Neuronal stem cell (in vitro differentiated cells): ENCODE results near the gene DUS3L.

Source experiments
- DNase-seq: peaks from one replicate; pipeline ENCODE4 v3.0.0-alpha.2; 2013; ENCODE audit warnings: low spot score
- H2AFZ ChIP-seq: one replicate; pipeline ENCODE4 v1.6.1; 2013; ENCODE audit warnings: mild to moderate bottlenecking, low read length, inconsistent platforms
- H2AK5ac ChIP-seq: 2 replicates; pipeline ENCODE4 v1.6.1; 2013; ENCODE audit warnings: low read depth, mild to moderate bottlenecking, inconsistent platforms, low read length, moderate library complexity, mixed read lengths
- H2BK120ac ChIP-seq: 2 replicates; pipeline ENCODE4 v1.6.1; 2013; ENCODE audit warnings: low read depth, mild to moderate bottlenecking, inconsistent platforms, low read length, moderate library complexity, mixed read lengths
- H2BK12ac ChIP-seq: one replicate; pipeline ENCODE4 v1.6.1; 2013; ENCODE audit warnings: low read length, inconsistent platforms
- H2BK15ac ChIP-seq: 2 replicates; pipeline ENCODE4 v1.6.1; 2013; ENCODE audit warnings: mild to moderate bottlenecking, low read length, inconsistent platforms, mixed read lengths
- H2BK5ac ChIP-seq: one replicate; pipeline ENCODE4 v1.6.1; 2013; ENCODE audit warnings: inconsistent platforms, mild to moderate bottlenecking, low read length, moderate library complexity
- H3K14ac ChIP-seq: one replicate; pipeline ENCODE4 v1.6.1; 2013; ENCODE audit warnings: low read length, inconsistent platforms
- H3K18ac ChIP-seq: 2 replicates; pipeline ENCODE4 v1.6.1; 2013; ENCODE audit warnings: low read length, inconsistent platforms
- H3K23ac ChIP-seq: 2 replicates; pipeline ENCODE4 v1.6.1; 2013; ENCODE audit warnings: low read depth, mild to moderate bottlenecking, mixed read lengths, low read length, inconsistent platforms; ENCODE audit not compliant: poor library complexity
- H3K27ac ChIP-seq: replicated peaks from 3 replicates; pipeline ENCODE4 v1.5.1; 2013; ENCODE audit warnings: low read length, inconsistent platforms
- H3K27me3 ChIP-seq, 3 experiments: 2 replicates each; pipeline ENCODE4 v1.6.1; 2013; ENCODE audit warnings: low read length in 3 of 3, mild to moderate bottlenecking in 2 of 3, inconsistent platforms in 1 of 3, low read depth in 1 of 3, mixed read lengths in 1 of 3, moderate library complexity in 1 of 3; ENCODE audit not compliant: control insufficient read depth in 3 of 3, insufficient read depth in 3 of 3
- H3K36me3 ChIP-seq, 2 donors: replicated peaks in 1 of 2; 2 replicates each; pipeline ENCODE4 v1.6.1; 2013; ENCODE audit warnings: low read length in 2 of 2; ENCODE audit not compliant: control insufficient read depth in 2 of 2, insufficient read depth in 2 of 2
- H3K4ac ChIP-seq: 2 replicates; pipeline ENCODE4 v1.6.1; 2013; ENCODE audit warnings: inconsistent platforms, mild to moderate bottlenecking, low read length, moderate library complexity
- H3K4me1 ChIP-seq, 2 donors: 1 replicate in 1 of 2; 2 replicates in 1 of 2; pipeline ENCODE4 v1.6.1; 2013; ENCODE audit warnings: low read length in 2 of 2, low read depth in 1 of 2; ENCODE audit not compliant: control insufficient read depth in 2 of 2, insufficient read depth in 1 of 2
- H3K4me2 ChIP-seq: one replicate; pipeline ENCODE4 v1.6.1; 2013; ENCODE audit warnings: mild to moderate bottlenecking, low read length, inconsistent platforms; ENCODE audit not compliant: insufficient read depth, poor library complexity, severe bottlenecking
- H3K4me3 ChIP-seq, 2 donors: 2 replicates each; pipeline ENCODE4 v1.5.1; 2013; ENCODE audit warnings: low read length in 2 of 2, mild to moderate bottlenecking in 2 of 2, inconsistent platforms in 1 of 2, moderate library complexity in 1 of 2
- H3K79me1 ChIP-seq: one replicate; pipeline ENCODE4 v1.6.1; 2013; ENCODE audit warnings: low read depth, mild to moderate bottlenecking, inconsistent platforms, low read length, moderate library complexity
- H3K9ac ChIP-seq: one replicate; pipeline ENCODE4 v1.6.1; 2013; ENCODE audit warnings: mild to moderate bottlenecking, low read depth, low read length, inconsistent platforms; ENCODE audit not compliant: poor library complexity
- H3K9me3 ChIP-seq, 2 donors: replicated peaks in 1 of 2; 2 replicates each; pipeline versions ENCODE3 to v1.6.1; 2013; ENCODE audit warnings: low read length in 2 of 2, mild to moderate bottlenecking in 2 of 2, inconsistent platforms in 1 of 2, low read depth in 1 of 2, mixed read lengths in 1 of 2, moderate library complexity in 1 of 2; ENCODE audit not compliant: control insufficient read depth in 2 of 2, insufficient read depth in 1 of 2
- H4K8ac ChIP-seq: one replicate; pipeline ENCODE4 v1.6.1; 2013; ENCODE audit warnings: low read depth, mild to moderate bottlenecking, inconsistent platforms, low read length, moderate library complexity
- H4K91ac ChIP-seq: one replicate; pipeline ENCODE4 v1.6.1; 2013; ENCODE audit warnings: low read length, low read depth, mild to moderate bottlenecking, inconsistent platforms; ENCODE audit not compliant: poor library complexity
- WGBS, 2 donors: extraction: QIAGEN DNeasy Blood & Tissue Kit; methylation state at CpG; one replicate each; pipeline ENCODE4 v1.1.7; 2013; ENCODE audit warnings: missing lambda C conversion rate in 2 of 2, mixed read lengths in 1 of 2; ENCODE audit not compliant: insufficient read length in 2 of 2, insufficient replicate concordance in 1 of 2; ENCODE audit errors: extremely low coverage in 2 of 2; 5-methylcytosine and 5-hydroxymethylcytosine counted together

DUS3L gene

GRCh38 chr19:5801796-5802619 lies 11.0 kb upstream of the DUS3L start:
- WGBS, 2 donors, result no CpG with 5 or more reads among the region's 33 CpGs

GRCh38 chr19:5800361-5801270 lies 9.7 kb upstream of the DUS3L start:
- Histone ChIP-seq H3K23ac (no peak overlapping the region), H3K27ac (no peak overlapping the region), H3K9me3 (peaks cover 0 to 5% of the 10 kb centered on the region in 2 donors), H3K4me3 (no peak overlapping the region), H3K27me3 (peaks cover 0 to 16% (median 7%) of the 10 kb centered on the region in 3 experiments), H2AFZ (no peak overlapping the region), H2BK5ac (peak overlapping the region; percentile 24), H3K4me2 (no peak overlapping the region), H3K79me1 (peaks cover 6% of the 10 kb centered on the region), H2AK5ac (peak overlapping the region; percentile 63), H4K91ac (no peak overlapping the region), H2BK120ac (no peak overlapping the region), H3K4ac (no peak overlapping the region), H2BK12ac (peak overlapping the region; percentile 82), H4K8ac (no peak overlapping the region), H3K18ac (no peak overlapping the region), H3K9ac (no peak overlapping the region), H2BK15ac (peak overlapping the region; percentile 30), H3K14ac (no peak overlapping the region), H3K36me3 (no peaks in the 10 kb centered on the region), H3K4me1 (peaks cover 16 to 24% of the 10 kb centered on the region in 2 donors)
- no CpG with 5 or more reads among the region's 17 CpGs for whole genome bisulfite sequencing, 2 donors
- DNase-seq, result no peak

More at GRCh38 chr19:5801796-5802619, 11.0 kb upstream of the DUS3L start:
- H3K4ac ChIP-seq, result no peak overlapping the region
- peaks cover 20 to 32% of the 10 kb centered on the region in 2 donors for H3K4me1 ChIP-seq
- H3K79me1 ChIP-seq, result peaks cover 7% of the 10 kb centered on the region
- peak overlapping the region; percentile 8 for H3K23ac ChIP-seq
- H2BK5ac ChIP-seq, result no peak overlapping the region
- H4K91ac ChIP-seq, result no peak overlapping the region
- H3K9me3 ChIP-seq, result peaks cover 0 to 5% of the 10 kb centered on the region in 2 donors
- H3K18ac ChIP-seq, result peak overlapping the region; percentile 76
- peak; percentile 71 for DNase-seq
- peak overlapping the region; percentile 44 for H3K4me2 ChIP-seq
- peak overlapping the region; percentile 34 for H3K9ac ChIP-seq
- no peaks in the 10 kb centered on the region for H3K36me3 ChIP-seq
- H2BK15ac ChIP-seq, result peak overlapping the region; percentile 97
- H2AK5ac ChIP-seq, result peak overlapping the region; percentile 3
- no peak overlapping the region for H2BK120ac ChIP-seq
- H2BK12ac ChIP-seq, result no peak overlapping the region
- H2AFZ ChIP-seq, result peak overlapping the region; percentile 69
- H3K27me3 ChIP-seq, result peaks cover 0 to 15% (median 13%) of the 10 kb centered on the region in 3 experiments
- H3K4me3 ChIP-seq, result peak overlapping the region in 1 of 2 donors; percentile 5
- H4K8ac ChIP-seq, result no peak overlapping the region
- H3K27ac ChIP-seq, result no peak overlapping the region
- no peak overlapping the region for H3K14ac ChIP-seq

- Histone ChIP-seq H3K9ac (peak overlapping the region; percentile 44), H3K23ac (no peak overlapping the region), H2BK120ac (no peak overlapping the region), H3K36me3 (no peaks in the 10 kb centered on the region), H3K4me3 (no peak overlapping the region), H4K91ac (no peak overlapping the region), H2BK12ac (no peak overlapping the region), H3K79me1 (peaks cover 4% of the 10 kb centered on the region), H3K4ac (peak overlapping the region; percentile 66), H3K27ac (no peak overlapping the region), H4K8ac (no peak overlapping the region), H3K9me3 (peaks cover 0 to 5% of the 10 kb centered on the region in 2 donors), H3K4me2 (no peak overlapping the region), H3K14ac (no peak overlapping the region), H2AK5ac (peak overlapping the region; percentile 63), H3K18ac (peak overlapping the region; percentile 71), H2AFZ (peak overlapping the region; percentile 45), H2BK5ac (peak overlapping the region; percentile 24), H3K4me1 (peaks cover 15 to 24% of the 10 kb centered on the region in 2 donors), H2BK15ac (peak overlapping the region; percentile 92), H3K27me3 (peaks cover 0 to 10% (median 2%) of the 10 kb centered on the region in 3 experiments)
- DNase-seq, result no peak
- WGBS, 2 donors, result no CpG with 5 or more reads among the region's 37 CpGs
These were observed 8.6 kb upstream of the DUS3L start for GRCh38 chr19:5799247-5800241.
